H9 (cell line): ENCODE data around the gene WDR70. TPM values are rescaled to one million over a fixed set of nuclear protein-coding genes. Genes with fewer than 3 reads are reported as not detected.

Experiments used
- DNase-seq: peaks from one replicate; pipeline ENCODE4 v3.0.0-alpha.2; 2017
- H2AFZ ChIP-seq: one replicate; pipeline ENCODE4 v1.6.1; 2013; ENCODE audit warnings: mild to moderate bottlenecking, low read length, control low read depth, moderate library complexity
- H2AK5ac ChIP-seq: 2 replicates; pipeline ENCODE4 v1.6.1; 2013; ENCODE audit warnings: low read length, control low read depth, mixed read lengths; ENCODE audit not compliant: insufficient read length
- H2BK120ac ChIP-seq: one replicate; pipeline ENCODE4 v1.6.1; 2013; ENCODE audit warnings: low read depth, mild to moderate bottlenecking, low read length, control low read depth, inconsistent platforms; ENCODE audit not compliant: poor library complexity, severe bottlenecking
- H2BK12ac ChIP-seq: 2 replicates; pipeline ENCODE4 v1.6.1; 2013; ENCODE audit warnings: low read length, control low read depth, mixed read lengths, low read depth; ENCODE audit not compliant: insufficient read length
- H2BK15ac ChIP-seq: 2 replicates; pipeline ENCODE4 v1.6.1; 2013; ENCODE audit warnings: low read depth, low read length, control low read depth
- H2BK20ac ChIP-seq: one replicate; pipeline ENCODE4 v1.6.1; 2013; ENCODE audit warnings: low read depth, mild to moderate bottlenecking, low read length, control low read depth, inconsistent platforms; ENCODE audit not compliant: poor library complexity, severe bottlenecking
- H2BK5ac ChIP-seq: 2 replicates; pipeline ENCODE4 v1.6.1; 2013; ENCODE audit warnings: low read length, control low read depth, mixed read lengths; ENCODE audit not compliant: insufficient read length
- H3K14ac ChIP-seq: 2 replicates; pipeline ENCODE4 v1.6.1; 2013; ENCODE audit warnings: low read length, control low read depth; ENCODE audit not compliant: insufficient read depth
- H3K18ac ChIP-seq: 2 replicates; pipeline ENCODE4 v1.6.1; 2013; ENCODE audit warnings: low read depth, mild to moderate bottlenecking, mixed read lengths, low read length, control low read depth; ENCODE audit not compliant: insufficient read length
- H3K23ac ChIP-seq: 2 replicates; pipeline ENCODE4 v1.6.1; 2013; ENCODE audit warnings: low read length, control low read depth, mixed read lengths, low read depth; ENCODE audit not compliant: insufficient read length
- H3K23me2 ChIP-seq: 2 replicates; pipeline ENCODE4 v1.6.1; 2013; ENCODE audit warnings: low read depth, mild to moderate bottlenecking, mixed read lengths, low read length, control low read depth; ENCODE audit not compliant: insufficient read length, poor library complexity, severe bottlenecking
- H3K27ac ChIP-seq: 2 replicates; pipeline ENCODE4 v1.5.1; 2013; ENCODE audit warnings: low read length, control low read depth, mixed read lengths, low read depth; ENCODE audit not compliant: insufficient read length
- H3K27me3 ChIP-seq: 2 replicates; pipeline ENCODE4 v1.6.1; 2013; ENCODE audit warnings: low read length, control low read depth, inconsistent platforms; ENCODE audit not compliant: insufficient read depth
- H3K4ac ChIP-seq: 2 replicates; pipeline ENCODE4 v1.6.1; 2013; ENCODE audit warnings: low read depth, mild to moderate bottlenecking, control low read depth, inconsistent platforms, low read length, moderate library complexity
- H3K4me1 ChIP-seq: 2 replicates; pipeline ENCODE4 v1.6.1; 2013; ENCODE audit warnings: low read length, control low read depth, inconsistent platforms; ENCODE audit not compliant: insufficient read depth
- H3K4me2 ChIP-seq: 2 replicates; pipeline ENCODE4 v1.6.1; 2013; ENCODE audit warnings: low read length, control low read depth, mixed read lengths; ENCODE audit not compliant: insufficient read length, insufficient read depth
- H3K56ac ChIP-seq: 2 replicates; pipeline ENCODE4 v1.6.1; 2013; ENCODE audit warnings: low read depth, mild to moderate bottlenecking, mixed read lengths, low read length, control low read depth; ENCODE audit not compliant: insufficient read length
- H3K79me1 ChIP-seq: 2 replicates; pipeline ENCODE4 v1.6.1; 2013; ENCODE audit warnings: low read depth, mild to moderate bottlenecking, moderate library complexity, low read length, control low read depth, inconsistent platforms; ENCODE audit not compliant: insufficient read depth, poor library complexity, severe bottlenecking
- H3K79me2 ChIP-seq: 2 replicates; pipeline ENCODE4 v1.6.1; 2013; ENCODE audit warnings: low read length, control low read depth, inconsistent platforms; ENCODE audit not compliant: insufficient read depth
- H3K9ac ChIP-seq: 2 replicates; pipeline ENCODE4 v1.6.1; 2013; ENCODE audit warnings: low read length, control low read depth, mixed read lengths; ENCODE audit not compliant: insufficient read length; ENCODE audit errors: extremely low read depth
- H3K9me3 ChIP-seq: one replicate; pipeline ENCODE4 v1.6.1; 2013; ENCODE audit warnings: low read depth, low read length, inconsistent platforms; ENCODE audit not compliant: control insufficient read depth
- H3T11ph ChIP-seq: one replicate; pipeline ENCODE4 v1.6.1; 2013; ENCODE audit warnings: mild to moderate bottlenecking, low read length, control low read depth, inconsistent platforms
- H4K20me1 ChIP-seq: one replicate; pipeline ENCODE4 v1.6.1; 2013; ENCODE audit not compliant: control insufficient read depth, insufficient read length, insufficient read depth
- H4K5ac ChIP-seq: 2 replicates; pipeline ENCODE4 v1.6.1; 2013; ENCODE audit warnings: low read depth, mild to moderate bottlenecking, mixed read lengths, low read length, control low read depth; ENCODE audit not compliant: insufficient read length
- H4K8ac ChIP-seq: replicated peaks from 2 replicates; pipeline ENCODE4 v1.6.1; 2013; ENCODE audit warnings: low read length, control low read depth, mixed read lengths, low read depth; ENCODE audit not compliant: insufficient read length
- H4K91ac ChIP-seq: 2 replicates; pipeline ENCODE4 v1.6.1; 2013; ENCODE audit warnings: low read depth, mild to moderate bottlenecking, moderate library complexity, mixed read lengths, low read length, control low read depth; ENCODE audit not compliant: insufficient read length
- H3K27ac Mint-ChIP-seq, 3 experiments: 2 replicates in 2 of 3; 3 replicates in 1 of 3; pipeline ENCODE4 v1.8.0; 2020 to 2021; ENCODE audit warnings: mixed read lengths in 3 of 3, mild to moderate bottlenecking in 1 of 3, moderate library complexity in 1 of 3
- H3K27me3 Mint-ChIP-seq: 2 replicates; pipeline ENCODE4 v1.8.0; 2021; ENCODE audit warnings: low read depth, mild to moderate bottlenecking, moderate library complexity, mixed read lengths
- H3K36me3 Mint-ChIP-seq, 3 experiments: 2 replicates in 2 of 3; 3 replicates in 1 of 3; pipeline ENCODE4 v1.8.0; 2020 to 2021; ENCODE audit warnings: low read depth in 3 of 3, mixed read lengths in 3 of 3; ENCODE audit not compliant: insufficient read depth in 1 of 3
- H3K4me1 Mint-ChIP-seq, 2 experiments: 2 replicates each; pipeline ENCODE4 v1.8.0; 2020; ENCODE audit warnings: mixed read lengths in 2 of 2
- H3K4me3 Mint-ChIP-seq, 2 experiments: 2 replicates in 1 of 2; 3 replicates in 1 of 2; pipeline ENCODE4 v1.8.0; 2020 to 2021; ENCODE audit warnings: mild to moderate bottlenecking in 2 of 2, mixed read lengths in 2 of 2, moderate library complexity in 1 of 2
- H3K9me3 Mint-ChIP-seq, 2 experiments: 2 replicates in 1 of 2; 3 replicates in 1 of 2; pipeline ENCODE4 v1.8.0; 2020; ENCODE audit warnings: mild to moderate bottlenecking in 2 of 2, mixed read lengths in 2 of 2, moderate library complexity in 1 of 2
- WGBS: extraction: QIAGEN DNeasy Blood & Tissue Kit; methylation state at CpG from one replicate; pipeline ENCODE4 v1.1.7; 2013; ENCODE audit warnings: missing lambda C conversion rate, low lambda C conversion rate, mixed read lengths; ENCODE audit not compliant: insufficient read length; ENCODE audit errors: extremely low coverage; 5-methylcytosine and 5-hydroxymethylcytosine counted together
- total RNA-seq: library from RNA; stranded (reverse); gene quantifications from 2 replicates; pipeline ENCODE4 v1.2.1, GENCODE V29; 2021
- TF ChIP-seq, protein P1 (sequence below): fragments of 200-600 bp; sonication (generic); conservative IDR thresholded peaks from 3 replicates; pipeline ENCODE4 v1.8.0; 2021; ENCODE audit warnings: antibody characterized with exemption, mild to moderate bottlenecking

WDR70 gene
- total RNA-seq, 1 experiment from 2014 or later: 38.1 TPM

DNA sequence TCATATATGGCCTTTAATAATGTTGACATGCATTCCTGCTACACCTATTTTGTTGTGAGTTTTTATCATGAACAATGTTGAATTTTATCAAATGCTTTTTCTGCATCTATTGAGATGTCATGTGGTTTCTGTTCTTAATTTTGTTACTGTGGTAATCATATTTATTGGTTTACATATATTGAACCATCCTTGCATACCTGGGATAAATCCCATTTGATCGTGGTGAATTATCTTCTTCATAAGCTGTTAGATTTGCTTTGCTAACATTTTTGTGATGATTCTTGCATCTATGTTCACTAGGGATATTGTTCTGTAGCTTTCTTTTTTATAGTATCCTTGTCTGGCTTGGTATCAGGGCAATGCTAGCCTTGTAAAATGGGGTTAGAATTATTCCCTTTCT, 222.0 kb downstream of the WDR70 start:
- Histone ChIP-seq H3K4ac (no peak overlapping the region), H4K91ac (no peak overlapping the region), H3K9me3 (no peaks in the 10 kb centered on the region), H2AFZ (no peak overlapping the region), H3K79me1 (no peaks in the 10 kb centered on the region), H3K9ac (no peak overlapping the region), H3K79me2 (no peaks in the 10 kb centered on the region), H2BK15ac (no peak overlapping the region), H3K27me3 (no peaks in the 10 kb centered on the region), H2BK20ac (no peak overlapping the region), H3K14ac (no peak overlapping the region), H2AK5ac (no peak overlapping the region), H2BK12ac (no peak overlapping the region), H4K20me1 (no peaks in the 10 kb centered on the region), H3K23ac (no peak overlapping the region), H2BK120ac (no peak overlapping the region), H3K4me1 (no peaks in the 10 kb centered on the region), H3T11ph (no peak overlapping the region), H2BK5ac (no peak overlapping the region), H3K23me2 (no peaks in the 10 kb centered on the region), H3K56ac (no peak overlapping the region), H4K8ac (no peak overlapping the region), H3K27ac (no peak overlapping the region), H4K5ac (no peak overlapping the region), H3K4me2 (no peak overlapping the region), H3K18ac (no peak overlapping the region)
- no CpG with 5 or more reads among the region's 1 CpG for WGBS
- no peaks in the 10 kb centered on the region for H3K27me3 Mint-ChIP-seq
- H3K36me3 Mint-ChIP-seq: peaks cover 4 to 5% (median 4%) of the 10 kb centered on the region in 3 experiments; a peak in 3 of 7 replicates
- TF ChIP-seq, protein P1, sequence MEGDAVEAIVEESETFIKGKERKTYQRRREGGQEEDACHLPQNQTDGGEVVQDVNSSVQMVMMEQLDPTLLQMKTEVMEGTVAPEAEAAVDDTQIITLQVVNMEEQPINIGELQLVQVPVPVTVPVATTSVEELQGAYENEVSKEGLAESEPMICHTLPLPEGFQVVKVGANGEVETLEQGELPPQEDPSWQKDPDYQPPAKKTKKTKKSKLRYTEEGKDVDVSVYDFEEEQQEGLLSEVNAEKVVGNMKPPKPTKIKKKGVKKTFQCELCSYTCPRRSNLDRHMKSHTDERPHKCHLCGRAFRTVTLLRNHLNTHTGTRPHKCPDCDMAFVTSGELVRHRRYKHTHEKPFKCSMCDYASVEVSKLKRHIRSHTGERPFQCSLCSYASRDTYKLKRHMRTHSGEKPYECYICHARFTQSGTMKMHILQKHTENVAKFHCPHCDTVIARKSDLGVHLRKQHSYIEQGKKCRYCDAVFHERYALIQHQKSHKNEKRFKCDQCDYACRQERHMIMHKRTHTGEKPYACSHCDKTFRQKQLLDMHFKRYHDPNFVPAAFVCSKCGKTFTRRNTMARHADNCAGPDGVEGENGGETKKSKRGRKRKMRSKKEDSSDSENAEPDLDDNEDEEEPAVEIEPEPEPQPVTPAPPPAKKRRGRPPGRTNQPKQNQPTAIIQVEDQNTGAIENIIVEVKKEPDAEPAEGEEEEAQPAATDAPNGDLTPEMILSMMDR: no peak
- peaks cover 3 to 9% of the 10 kb centered on the region in 2 experiments; a peak in 4 of 5 replicates for H3K9me3 Mint-ChIP-seq
- H3K4me3 Mint-ChIP-seq: no peak overlapping the region
- H3K27ac Mint-ChIP-seq: no peak overlapping the region
- H3K4me1 Mint-ChIP-seq: no peaks in the 10 kb centered on the region
- DNase-seq: no peak
